ENCODE measurements around the gene PPFIA4. TPM values are rescaled to one million over a fixed set of nuclear protein-coding genes. Genes with fewer than 3 reads are reported as not detected.

PPFIA4 gene
- total RNA-seq, 1 experiment from 2014 or later: 12.1 TPM

DNA sequence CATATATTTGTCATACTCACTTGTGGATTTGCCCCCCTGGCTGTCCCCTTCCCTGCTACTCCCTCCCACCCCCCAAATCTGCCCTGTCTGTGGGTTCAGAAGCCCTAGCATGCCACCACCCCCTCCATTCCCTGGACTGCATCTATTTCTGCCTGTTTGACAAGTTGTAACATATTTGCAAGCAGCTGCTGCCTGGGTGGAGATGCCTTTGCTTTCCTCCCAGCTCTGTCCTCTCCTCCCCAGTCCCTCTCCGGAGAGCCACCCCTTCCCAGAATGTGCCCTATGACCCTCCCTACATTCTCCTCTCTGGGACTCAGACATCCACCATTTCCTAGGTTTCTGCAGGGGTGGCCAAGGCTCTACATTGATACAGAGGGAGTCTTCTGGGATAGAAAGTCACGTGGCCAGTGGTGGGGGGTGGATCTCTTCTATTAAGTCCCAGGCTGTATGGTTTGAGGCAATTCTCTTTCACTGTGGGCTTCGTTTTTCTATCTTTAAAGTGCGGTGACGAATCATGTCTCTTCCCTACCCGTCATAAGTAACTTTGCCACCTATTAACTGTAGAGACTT, 65.6 kb downstream of the PPFIA4 start:
- H3K4me3 ChIP-seq (ENCODE audit: low read length): no peak overlapping the region
- H3K79me2 ChIP-seq (ENCODE audit: low read length): no peaks in the 10 kb centered on the region
- no TSS peak for BruUV-seq (replicated peaks)
- peaks cover 36% of the 10 kb centered on the region for H3K27me3 ChIP-seq (ENCODE audit: low read length)
- no peak for ATAC-seq
- no peaks in the 10 kb centered on the region for H3K4me1 ChIP-seq (ENCODE audit: insufficient read depth, low read length)
- POLR2A ChIA-PET (ENCODE audit: unreplicated experiment): no interaction called here
- H3K27ac ChIP-seq (ENCODE audit: low read length): no peak overlapping the region
- no peak overlapping the region for H2AFZ ChIP-seq (ENCODE audit: low read length)
- H3K9me2 ChIP-seq (replicated peaks; ENCODE audit: low read length): no peaks in the 10 kb centered on the region
- no peak overlapping the region for H3K9ac ChIP-seq (ENCODE audit: low read length)
- TF ChIP-seq EZH2phosphoT487 (IDR thresholded peaks at IDR 0.05; ENCODE audit: borderline replicate concordance, low read length) (no peak), EZH2 (IDR thresholded peaks at IDR 0.05; ENCODE audit: low read length, unreplicated experiment) (no peak)
- TF ChIP-seq, protein P1, sequence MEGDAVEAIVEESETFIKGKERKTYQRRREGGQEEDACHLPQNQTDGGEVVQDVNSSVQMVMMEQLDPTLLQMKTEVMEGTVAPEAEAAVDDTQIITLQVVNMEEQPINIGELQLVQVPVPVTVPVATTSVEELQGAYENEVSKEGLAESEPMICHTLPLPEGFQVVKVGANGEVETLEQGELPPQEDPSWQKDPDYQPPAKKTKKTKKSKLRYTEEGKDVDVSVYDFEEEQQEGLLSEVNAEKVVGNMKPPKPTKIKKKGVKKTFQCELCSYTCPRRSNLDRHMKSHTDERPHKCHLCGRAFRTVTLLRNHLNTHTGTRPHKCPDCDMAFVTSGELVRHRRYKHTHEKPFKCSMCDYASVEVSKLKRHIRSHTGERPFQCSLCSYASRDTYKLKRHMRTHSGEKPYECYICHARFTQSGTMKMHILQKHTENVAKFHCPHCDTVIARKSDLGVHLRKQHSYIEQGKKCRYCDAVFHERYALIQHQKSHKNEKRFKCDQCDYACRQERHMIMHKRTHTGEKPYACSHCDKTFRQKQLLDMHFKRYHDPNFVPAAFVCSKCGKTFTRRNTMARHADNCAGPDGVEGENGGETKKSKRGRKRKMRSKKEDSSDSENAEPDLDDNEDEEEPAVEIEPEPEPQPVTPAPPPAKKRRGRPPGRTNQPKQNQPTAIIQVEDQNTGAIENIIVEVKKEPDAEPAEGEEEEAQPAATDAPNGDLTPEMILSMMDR (conservative IDR thresholded peaks at IDR 0.05; ENCODE audit: low read depth, low read length): no peak
- H3K4me2 ChIP-seq (ENCODE audit: low read length): no peak overlapping the region
- no peaks in the 10 kb centered on the region for H3K36me3 ChIP-seq (ENCODE audit: low read depth, low read length)
- no peaks in the 10 kb centered on the region for H3F3A ChIP-seq (ENCODE audit: low read length, unreplicated experiment)
- H4K20me1 ChIP-seq (ENCODE audit: low read length): no peaks in the 10 kb centered on the region
- CTCF ChIA-PET: no interaction called here
- DNase-seq: no peak
- intact Hi-C loops (cut with micrococcal nuclease): no loop called here
- H3K9me3 ChIP-seq (ENCODE audit: low read length): peaks cover 11% of the 10 kb centered on the region; the same call in 1 of the 2 replicates

- Histone ChIP-seq H3K9ac (ENCODE audit: low read length) (no peak overlapping the region), H3F3A (ENCODE audit: low read length, unreplicated experiment) (no peaks in the 10 kb centered on the region), H3K27me3 (ENCODE audit: low read length) (peaks cover 35% of the 10 kb centered on the region), H2AFZ (ENCODE audit: low read length) (no peak overlapping the region), H3K4me3 (ENCODE audit: low read length) (no peak overlapping the region), H3K36me3 (ENCODE audit: low read depth, low read length) (no peaks in the 10 kb centered on the region), H3K9me2 (replicated peaks; ENCODE audit: low read length) (no peaks in the 10 kb centered on the region), H3K79me2 (ENCODE audit: low read length) (no peaks in the 10 kb centered on the region), H3K4me2 (ENCODE audit: low read length) (no peak overlapping the region), H3K9me3 (ENCODE audit: low read length) (peaks cover 11% of the 10 kb centered on the region; the same call in 1 of the 2 replicates), H4K20me1 (ENCODE audit: low read length) (no peaks in the 10 kb centered on the region), H3K27ac (ENCODE audit: low read length) (no peak overlapping the region), H3K4me1 (ENCODE audit: insufficient read depth, low read length) (no peaks in the 10 kb centered on the region)
- DNase-seq (no peak), ATAC-seq (no peak)
- TF ChIP-seq, protein P1 (conservative IDR thresholded peaks at IDR 0.05; ENCODE audit: low read depth, low read length): no peak
- TF ChIP-seq EZH2 (IDR thresholded peaks at IDR 0.05; ENCODE audit: low read length, unreplicated experiment) (no peak), EZH2phosphoT487 (IDR thresholded peaks at IDR 0.05; ENCODE audit: borderline replicate concordance, low read length) (no peak)
- ChIA-PET POLR2A (ENCODE audit: unreplicated experiment) (no interaction called here), CTCF (no interaction called here)
- no TSS peak for BruUV-seq (replicated peaks)
- intact Hi-C loops (cut with micrococcal nuclease): no loop called here
Observed at GRCh38 chr1:203093754-203094410, 67.6 kb downstream of the PPFIA4 start.

DNA sequence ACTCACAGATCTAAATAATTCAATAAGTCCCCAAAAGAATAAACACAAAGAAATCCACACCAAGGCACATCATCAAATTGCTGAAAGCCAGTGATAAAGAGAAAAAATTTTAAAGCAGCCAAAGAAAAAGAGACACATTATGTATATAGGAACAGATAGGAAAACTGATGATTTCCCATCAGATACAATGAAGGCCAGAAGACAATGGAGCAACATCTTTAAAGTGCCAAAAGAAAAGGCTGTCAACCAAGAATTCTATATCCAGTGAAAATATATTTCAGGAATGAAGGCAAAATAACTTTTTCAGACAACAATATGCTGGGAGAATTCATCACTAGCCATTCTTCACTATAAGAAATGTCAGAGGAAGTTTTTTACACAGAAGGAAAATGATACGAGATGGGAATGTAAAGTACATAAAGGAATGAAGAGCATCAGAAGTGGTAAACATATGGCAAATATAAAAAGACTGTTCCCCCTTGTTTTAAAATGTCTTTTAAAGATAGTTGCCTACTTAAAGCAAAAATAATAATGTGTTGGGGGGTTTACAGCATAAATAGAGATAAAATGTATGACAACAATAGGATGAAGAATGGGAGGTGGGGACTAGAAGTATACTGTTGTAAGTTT, 68.9 kb downstream of the PPFIA4 start:
- Histone ChIP-seq H3K9me2 (replicated peaks; ENCODE audit: low read length) (no peaks in the 10 kb centered on the region), H3K4me1 (ENCODE audit: insufficient read depth, low read length) (no peaks in the 10 kb centered on the region), H3K36me3 (ENCODE audit: low read depth, low read length) (no peaks in the 10 kb centered on the region), H3K4me2 (ENCODE audit: low read length) (no peak overlapping the region), H3K4me3 (ENCODE audit: low read length) (no peak overlapping the region), H3K27ac (ENCODE audit: low read length) (no peak overlapping the region), H2AFZ (ENCODE audit: low read length) (no peak overlapping the region), H4K20me1 (ENCODE audit: low read length) (no peaks in the 10 kb centered on the region), H3K9ac (ENCODE audit: low read length) (no peak overlapping the region), H3K27me3 (ENCODE audit: low read length) (peaks cover 25% of the 10 kb centered on the region), H3K9me3 (ENCODE audit: low read length) (peaks cover 11% of the 10 kb centered on the region; the same call in 1 of the 2 replicates), H3F3A (ENCODE audit: low read length, unreplicated experiment) (no peaks in the 10 kb centered on the region), H3K79me2 (ENCODE audit: low read length) (no peaks in the 10 kb centered on the region)
- intact Hi-C loops (cut with micrococcal nuclease): no loop called here
- CTCF ChIA-PET: no interaction called here
- ATAC-seq (no peak), DNase-seq (no peak)
- no TSS peak for BruUV-seq (replicated peaks)
- POLR2A ChIA-PET (ENCODE audit: unreplicated experiment): no interaction called here
- no peak for TF ChIP-seq EZH2phosphoT487 (IDR thresholded peaks at IDR 0.05; ENCODE audit: borderline replicate concordance, low read length)
- TF ChIP-seq EZH2 (IDR thresholded peaks at IDR 0.05; ENCODE audit: low read length, unreplicated experiment): no peak
- TF ChIP-seq, protein P1 (conservative IDR thresholded peaks at IDR 0.05; ENCODE audit: low read depth, low read length): no peak

All from PC-3 (cell line).